Putamen (tissue), 1 donor: ENCODE results near the gene CTSZ.
"Not testable (repeated sequence)": the region's sequence is repeated elsewhere in the genome, so short reads cannot be mapped to it uniquely, and the experiment has no call there.

ENCODE experiments used
- DNase-seq: peaks from one replicate; pipeline ENCODE4 v3.0.0-alpha.2; 2016; ENCODE audit warnings: low spot score

Gene CTSZ

DNA sequence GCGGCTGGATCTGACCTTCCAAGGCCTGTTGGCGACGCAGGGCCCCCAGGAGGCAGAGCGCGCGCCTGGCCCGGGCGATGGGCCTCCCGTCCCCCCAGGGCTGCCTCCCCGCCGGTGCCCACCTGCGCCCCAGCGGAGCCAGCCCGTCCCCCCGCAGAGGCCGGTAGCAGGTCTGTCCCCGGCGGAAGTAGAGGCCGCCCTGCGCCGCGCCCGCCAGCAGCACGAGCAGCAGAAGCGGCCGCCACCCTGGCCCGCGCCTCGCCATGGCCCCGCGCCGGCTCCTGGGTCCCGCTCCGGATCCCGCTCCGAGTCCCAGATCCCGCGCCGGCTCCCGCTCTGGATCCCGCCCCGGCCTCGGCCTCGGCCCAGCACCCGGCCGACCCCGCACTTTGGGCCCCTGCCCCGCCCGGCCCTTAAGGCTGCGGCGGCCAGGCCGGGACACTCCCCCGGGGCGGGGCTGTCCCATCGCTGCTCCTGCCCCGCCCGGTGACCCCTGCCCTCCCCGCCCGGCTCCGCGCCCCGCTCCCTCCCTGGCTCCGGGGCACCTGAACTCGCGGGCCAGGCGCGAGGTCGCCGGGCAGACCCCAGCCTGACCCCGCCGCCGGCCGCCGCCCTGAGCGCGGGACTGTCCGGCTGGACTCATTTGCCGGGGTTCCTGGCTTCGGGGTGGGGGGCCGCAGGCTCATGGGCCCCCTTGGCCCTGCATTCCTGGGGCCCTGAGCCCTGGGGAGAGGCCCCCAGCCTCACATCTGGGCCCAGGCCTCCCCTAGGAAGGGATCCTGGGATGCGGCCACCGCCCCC, at the start of gene CTSZ:
Gene CTSZ (minus strand): TSS at position 391 of the 801 bp plus-strand sequence. CDS start 126 bp downstream, at position 265.
- DNase-seq: no peak

GRCh38 chr20:59055302-59055701, 48.2 kb upstream of the CTSZ start:
- DNase-seq: no peak

GRCh38 chr20:59051666-59052185, 44.7 kb upstream of the CTSZ start:
- no peak for DNase-seq

GRCh38 chr20:59050437-59050836, 43.4 kb upstream of the CTSZ start:
- DNase-seq: no peak

DNA sequence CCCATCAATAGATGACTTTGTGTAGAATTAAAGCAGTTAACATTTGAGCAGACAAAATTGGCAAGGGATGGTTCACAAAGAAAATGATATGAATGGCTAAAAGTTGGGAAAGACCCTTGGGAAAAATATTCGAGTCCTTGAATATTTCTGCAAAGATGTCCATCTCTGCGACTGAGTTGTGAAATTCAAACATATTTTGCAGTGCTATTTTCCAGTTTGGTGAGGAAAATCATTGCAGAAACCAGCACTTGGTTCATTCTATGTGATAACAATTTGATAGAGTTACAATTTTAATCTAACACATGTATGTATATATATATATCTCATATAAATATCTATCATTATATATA, 41.6 kb upstream of the CTSZ start:
- DNase-seq: no peak

DNA sequence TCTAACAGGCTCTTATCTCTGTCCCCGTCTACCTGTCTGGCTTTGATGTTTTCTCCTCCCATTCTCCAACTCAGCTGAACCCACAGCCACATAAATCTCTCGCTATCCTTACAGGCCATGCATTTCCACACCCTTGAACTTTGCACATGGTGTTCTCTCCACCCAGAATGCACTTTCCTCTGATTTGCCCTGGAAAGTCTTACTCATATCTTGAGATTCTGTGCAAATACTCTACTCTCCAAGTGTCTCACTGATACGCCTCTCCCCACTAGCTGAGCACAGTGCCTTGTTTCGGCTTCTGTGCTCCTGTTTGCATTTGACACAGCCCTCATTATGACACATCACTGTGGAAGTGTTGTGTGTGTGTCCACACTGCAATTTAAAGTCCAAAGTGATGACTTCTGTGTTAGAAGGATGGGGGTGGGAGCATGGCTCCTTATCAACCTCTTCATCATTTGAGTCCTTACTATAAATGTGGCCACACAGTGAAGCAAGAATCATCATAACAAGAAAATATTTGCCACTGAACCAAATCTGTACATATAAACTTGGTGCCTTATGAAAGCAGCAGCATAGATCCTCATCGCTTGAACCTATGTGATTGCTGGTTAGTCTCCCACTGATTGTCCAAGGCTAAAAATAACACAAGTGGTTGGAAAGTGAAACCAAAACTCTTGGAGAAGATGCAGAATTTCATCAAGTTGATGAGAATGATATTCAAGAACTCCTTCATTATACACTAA, 41.1 kb upstream of the CTSZ start:
- no peak for DNase-seq

- DNase-seq: no peak
Observed at GRCh38 chr20:59046862-59047261, 39.8 kb upstream of the CTSZ start.

GRCh38 chr20:59044796-59045195, 37.7 kb upstream of the CTSZ start:
- no peak for DNase-seq

DNA sequence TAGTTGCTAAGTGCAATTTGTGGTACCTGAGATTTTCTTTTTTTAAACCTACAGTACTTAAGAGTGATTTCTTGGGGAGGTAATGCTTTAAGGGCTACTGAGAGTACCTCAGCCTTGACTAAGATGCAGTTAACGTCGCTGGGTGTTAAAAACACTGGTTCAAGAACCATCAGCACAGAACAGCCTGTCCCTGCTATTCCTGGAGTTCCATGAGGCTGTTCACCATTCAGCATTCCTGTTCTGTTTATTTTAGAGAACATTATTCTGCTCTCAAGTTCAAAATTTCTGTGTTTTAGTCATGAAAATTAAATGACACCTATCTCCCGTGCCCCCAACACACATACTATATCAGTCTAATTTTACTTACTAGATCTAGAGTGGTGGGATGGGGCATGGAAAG, 37.2 kb upstream of the CTSZ start:
- DNase-seq: no peak

GRCh38 chr20:59043698-59044097, 36.6 kb upstream of the CTSZ start:
- no peak for DNase-seq

GRCh38 chr20:59042796-59043631, 36.0 kb upstream of the CTSZ start:
- peak; percentile 95 for DNase-seq

GRCh38 chr20:59042151-59042795, 35.2 kb upstream of the CTSZ start, which contains the start of gene PRELID3B:
PRELID3B (minus strand) TSS chr20:59042786; CDS start chr20:59042730, 56 bp downstream.
- no peak for DNase-seq

DNA sequence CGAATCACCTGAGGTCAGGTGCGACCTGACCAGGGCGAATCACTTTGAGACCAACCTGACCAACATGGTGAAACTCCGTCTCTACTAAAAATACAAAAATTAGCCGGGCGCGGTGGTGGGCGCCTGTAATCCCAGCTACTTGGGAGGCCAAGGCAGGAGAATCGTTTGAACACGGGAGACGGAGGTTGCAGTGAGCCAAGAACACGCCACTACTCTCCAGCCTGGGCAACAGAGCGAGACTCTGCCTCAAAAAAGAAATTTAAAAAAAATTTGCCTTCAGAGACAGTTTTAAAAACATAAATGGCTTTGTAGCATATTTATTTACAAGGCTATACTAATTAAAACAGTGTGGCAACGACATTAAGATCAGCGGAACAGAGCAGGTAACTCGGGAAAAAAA, 34.4 kb upstream of the CTSZ start:
- not testable (repeated sequence) for DNase-seq

DNA sequence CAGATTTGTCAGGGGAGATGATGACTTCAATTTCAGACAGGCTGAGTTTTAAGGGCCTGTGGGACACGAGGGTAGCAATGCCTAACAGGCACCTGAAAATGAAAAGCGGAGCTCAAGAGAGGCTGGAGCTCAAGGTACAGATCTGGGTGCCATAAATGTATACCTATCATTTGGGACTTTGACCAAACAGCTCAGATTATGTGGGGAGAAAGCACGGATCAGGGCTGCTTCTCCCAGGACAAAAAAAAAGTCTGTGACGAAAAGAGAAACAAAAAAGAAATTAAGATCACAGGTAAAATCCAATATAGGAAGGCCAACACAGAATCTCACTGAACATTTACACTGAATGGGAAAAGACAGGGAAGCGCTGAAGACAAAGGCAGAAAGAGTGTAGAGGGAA, 33.6 kb upstream of the CTSZ start:
- DNase-seq: no peak

DNA sequence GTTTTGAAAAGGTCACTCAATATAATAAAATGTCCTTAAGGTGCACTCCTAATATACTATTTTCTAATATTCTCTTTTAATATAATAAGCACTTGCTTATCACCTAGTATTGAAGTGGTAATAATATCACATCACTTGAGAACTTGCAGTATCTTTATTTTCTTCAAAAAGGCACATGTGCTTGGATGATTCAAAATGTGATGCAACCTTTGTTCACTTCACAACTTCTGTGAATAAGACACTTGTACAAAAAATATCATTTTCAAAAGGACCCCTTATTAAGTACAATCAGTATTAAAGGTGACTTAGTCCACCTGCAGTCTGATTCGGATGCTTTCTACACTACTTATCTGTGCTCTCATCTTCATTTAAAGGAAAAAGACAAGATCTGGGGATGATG, 32.2 kb upstream of the CTSZ start:
- no peak for DNase-seq

DNA sequence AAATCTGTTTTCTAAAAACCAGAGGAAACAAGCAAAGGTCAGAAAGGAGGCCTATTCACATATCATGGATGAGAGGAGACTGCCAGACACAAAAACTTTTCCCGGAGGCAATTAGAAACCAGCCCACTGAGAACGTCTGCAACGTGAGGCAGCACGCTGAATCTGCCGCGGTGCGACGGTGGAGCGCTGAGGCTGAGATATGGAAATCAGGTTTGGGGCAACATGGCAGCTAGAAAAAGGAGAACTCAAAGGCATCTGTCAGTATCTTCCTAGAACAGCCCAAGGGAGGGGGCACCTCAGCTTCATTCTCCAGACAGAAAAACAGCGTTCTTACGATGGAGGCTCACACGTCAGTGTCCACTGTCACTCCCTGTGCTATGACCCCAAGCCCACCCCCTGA, 30.3 kb upstream of the CTSZ start:
- no peak for DNase-seq

DNA sequence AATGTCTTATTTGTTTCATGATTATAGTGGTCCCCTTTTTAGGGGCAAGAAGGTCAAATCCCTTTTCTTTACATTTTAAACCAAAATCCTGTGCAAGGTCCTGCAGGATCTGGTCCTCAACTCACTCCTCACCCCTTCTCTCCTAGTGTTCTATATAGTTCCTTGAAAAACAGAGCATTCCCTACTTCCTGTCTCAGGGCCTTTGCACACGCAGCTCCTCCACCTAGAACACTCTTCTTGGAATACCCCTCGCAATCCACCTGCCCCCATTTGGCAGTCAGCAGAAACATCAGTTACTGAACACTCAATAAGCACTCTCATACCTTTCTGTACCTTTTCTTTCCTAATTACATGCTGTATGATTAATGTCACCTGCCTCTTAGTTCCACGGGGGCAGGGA, 28.3 kb upstream of the CTSZ start:
- no peak for DNase-seq

DNA sequence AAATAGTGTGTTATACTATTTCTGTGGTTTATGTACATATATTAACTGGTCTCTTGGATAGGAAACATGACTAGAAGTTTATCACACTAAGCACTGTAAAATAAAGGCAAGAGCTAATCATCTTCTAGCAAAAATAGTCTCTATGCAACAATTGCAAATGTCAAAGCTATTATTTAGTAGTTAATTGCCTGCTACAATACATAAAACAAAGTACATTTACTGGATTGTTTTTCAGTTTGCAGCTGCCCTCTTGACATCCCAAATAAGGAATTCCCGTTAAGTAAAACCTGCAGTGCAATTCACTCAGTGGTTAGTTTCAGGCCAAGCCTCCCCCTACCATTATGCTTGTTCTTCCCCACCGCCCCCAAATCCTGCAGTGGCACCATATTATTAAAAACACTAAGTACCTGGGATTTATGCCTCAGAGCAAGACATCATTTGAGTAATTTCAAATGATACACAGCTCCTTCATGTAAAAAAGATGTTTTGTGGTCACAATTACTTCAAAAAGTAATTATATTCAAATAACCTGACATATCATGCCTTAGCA, 26.6 kb upstream of the CTSZ start:
- DNase-seq: no peak

GRCh38 chr20:59033093-59033492, 26.0 kb upstream of the CTSZ start:
- DNase-seq: no peak

DNA sequence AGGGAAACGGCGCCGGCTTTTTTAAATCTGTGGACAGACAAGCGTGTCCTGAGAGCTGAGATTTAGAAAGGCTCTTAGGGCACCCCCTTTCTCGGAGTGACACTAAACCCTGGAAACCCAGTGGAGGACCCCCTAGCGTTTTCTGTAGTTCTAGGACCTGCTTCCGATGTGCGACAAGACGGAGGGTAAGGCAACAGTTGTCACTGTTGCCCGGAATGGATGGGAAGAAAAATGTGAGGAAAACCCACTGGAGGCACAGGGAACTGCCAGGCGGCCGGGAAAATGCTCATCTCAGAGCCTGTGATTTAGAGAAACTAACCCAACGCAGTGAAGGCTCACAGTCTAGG, 25.6 kb upstream of the CTSZ start:
- no peak for DNase-seq

- DNase-seq: peak; percentile 97
Observed at GRCh38 chr20:59032023-59032712, 25.1 kb upstream of the CTSZ start, which contains the start of gene ATP5F1E. ATP5F1E (minus strand) TSS chr20:59032335; CDS start chr20:59032251, 84 bp downstream.
